SW 1271 (cell line): Measurements from ENCODE around the gene DESI1.
"Not testable (repeated sequence)": the region's sequence is repeated elsewhere in the genome, so short reads cannot be mapped to it uniquely, and the experiment has no call there.

Experiments
- DNase-seq, 2 experiments: peaks; one replicate each; lab custom pipeline; 2025; lab: John Stamatoyannopoulos, UW

Gene DESI1

GRCh38 chr22:41585898-41586297 is 34.9 kb downstream of the DESI1 start:
- no peak for DNase-seq

GRCh38 chr22:41584881-41585280 is 36.0 kb downstream of the DESI1 start:
- DNase-seq: no peak

- no peak for DNase-seq
Observed at GRCh38 chr22:41582694-41583093, 38.1 kb downstream of the DESI1 start.

- DNase-seq: no peak
Observed at GRCh38 chr22:41579997-41580355, 40.9 kb downstream of the DESI1 start.

- no peak for DNase-seq
Observed at GRCh38 chr22:41579297-41579996, 41.4 kb downstream of the DESI1 start.

GRCh38 chr22:41578818-41579217 is 42.0 kb downstream of the DESI1 start:
- DNase-seq: no peak

GRCh38 chr22:41578114-41578513 is 42.7 kb downstream of the DESI1 start:
- no peak for DNase-seq

- peak in 1 of 2 experiments; percentile 35 for DNase-seq
Observed at GRCh38 chr22:41576877-41577276, 44.0 kb downstream of the DESI1 start.

- no peak for DNase-seq
Observed at GRCh38 chr22:41575533-41575932, 45.3 kb downstream of the DESI1 start.

- DNase-seq: no peak
Observed at GRCh38 chr22:41574847-41575381, 45.9 kb downstream of the DESI1 start.

GRCh38 chr22:41573677-41574076 is 47.2 kb downstream of the DESI1 start:
- DNase-seq: no peak

- not testable (repeated sequence) for DNase-seq
Observed at GRCh38 chr22:41572305-41572704, 48.5 kb downstream of the DESI1 start.

- no peak for DNase-seq
Observed at GRCh38 chr22:41571786-41572185, 49.1 kb downstream of the DESI1 start.

GRCh38 chr22:41570221-41570620 is 50.6 kb downstream of the DESI1 start:
- no peak for DNase-seq

GRCh38 chr22:41568811-41569210 is 52.0 kb downstream of the DESI1 start:
- no peak for DNase-seq

GRCh38 chr22:41567512-41567768 is 53.4 kb downstream of the DESI1 start:
- DNase-seq: no peak

GRCh38 chr22:41565403-41566054 is 55.3 kb downstream of the DESI1 start:
- peak in 1 of 2 experiments; percentile 55 for DNase-seq

- no peak for DNase-seq
Observed at GRCh38 chr22:41564563-41564962, 56.3 kb downstream of the DESI1 start.

- no peak for DNase-seq
Observed at GRCh38 chr22:41563051-41563711, 57.7 kb downstream of the DESI1 start.

- no peak for DNase-seq
Observed at GRCh38 chr22:41562461-41562860, 58.4 kb downstream of the DESI1 start.

GRCh38 chr22:41561788-41562187 is 59.1 kb downstream of the DESI1 start:
- DNase-seq: no peak

GRCh38 chr22:41561335-41561734 is 59.5 kb downstream of the DESI1 start:
- DNase-seq: no peak

- no peak for DNase-seq
Observed at GRCh38 chr22:41560095-41560471, 60.8 kb downstream of the DESI1 start.
